GM20000 (cell line): ENCODE results near the gene LRRIQ3.

ENCODE experiments used
- DNase-seq: peaks from one replicate; pipeline ENCODE4 v3.0.0; 2012; ENCODE audit warnings: low spot score
- CTCF ChIP-seq: IDR thresholded peaks from 2 replicates; pipeline ENCODE4 v1.5.1; 2012; ENCODE audit warnings: mild to moderate bottlenecking, control low read depth; ENCODE audit errors: extremely low read depth, missing control alignments

LRRIQ3 gene

GRCh38 chr1:74113333-74113732 lies 84.6 kb downstream of the LRRIQ3 start:
- no peak for TF ChIP-seq CTCF

GRCh38 chr1:74107394-74107793 lies 90.6 kb downstream of the LRRIQ3 start:
- no peak for TF ChIP-seq CTCF

More at GRCh38 chr1:74113333-74113732, 84.6 kb downstream of the LRRIQ3 start:
- DNase-seq = no peak

GRCh38 chr1:74091371-74091770 lies 106.6 kb downstream of the LRRIQ3 start:
- no peak for DNase-seq
- TF ChIP-seq CTCF = no peak

More at GRCh38 chr1:74107394-74107793, 90.6 kb downstream of the LRRIQ3 start:
- no peak for DNase-seq

- TF ChIP-seq CTCF = no peak
- no peak for DNase-seq
Observed at GRCh38 chr1:74083128-74083527, 114.8 kb downstream of the LRRIQ3 start.

- no peak for DNase-seq
- TF ChIP-seq CTCF = no peak
Observed at GRCh38 chr1:74065081-74065480, 132.9 kb downstream of the LRRIQ3 start.

GRCh38 chr1:74057719-74058118 lies 140.3 kb downstream of the LRRIQ3 start:
- DNase-seq = no peak
- TF ChIP-seq CTCF = no peak

- DNase-seq = no peak
- no peak for TF ChIP-seq CTCF
Observed at GRCh38 chr1:74053407-74053806, 144.6 kb downstream of the LRRIQ3 start.
